Measurements from ENCODE around the gene OSBPL1A.

- TF ChIP-seq POLR2A (IDR thresholded peaks at IDR 0.05; ENCODE audit: low read depth, low read length) = no peak
- TF ChIP-seq POLR2AphosphoS5 (IDR thresholded peaks at IDR 0.05; ENCODE audit: low read depth, low read length) = no peak
- no peak for TF ChIP-seq TAF1 (IDR thresholded peaks at IDR 0.05; ENCODE audit: borderline replicate concordance, low read depth, low read length)
Observed at GRCh38 chr18:24372279-24372872, 25.2 kb downstream of the OSBPL1A start.
